K562 (cell line): Measurements from ENCODE around the gene ENHO.

Source experiments
- ATF4 ChIP-seq: fragments of 450-650 bp; formaldehyde crosslinking; IDR thresholded peaks from 2 replicates; pipeline ENCODE4 v1.4.0; 2022; ENCODE audit warnings: mild to moderate bottlenecking, moderate library complexity
- CREB1 ChIP-seq, 2 experiments: sonication (generic) in 1 of 2; formaldehyde crosslinking in 1 of 2; IDR thresholded peaks; 2 replicates each; pipeline versions ENCODE4 v1.6.1 to v1.8.0; 2012 to 2022; ENCODE audit warnings: inconsistent platforms in 1 of 2, mild to moderate bottlenecking in 1 of 2, missing genetic modification reagents in 1 of 2, moderate library complexity in 1 of 2
- CTCF ChIP-seq, 3 experiments: IDR thresholded peaks in 2 of 3; conservative IDR thresholded peaks in 1 of 3; 2 replicates each; pipeline ENCODE4 v1.5.1; 2011 to 2012; ENCODE audit warnings: low read length in 3 of 3, mild to moderate bottlenecking in 3 of 3, control low read depth in 2 of 3, improper control_type of control experiment in 1 of 3, inconsistent platforms in 1 of 3, low read depth in 1 of 3, mixed read lengths in 1 of 3, moderate library complexity in 1 of 3; ENCODE audit not compliant: insufficient read depth in 2 of 3
- HDAC2 ChIP-seq: fragments of 450-650 bp; IDR thresholded peaks from 2 replicates; pipeline ENCODE4 v1.6.1; 2016; ENCODE audit warnings: mild to moderate bottlenecking
- MYBL2 ChIP-seq, 2 experiments: fragments of 450-650 bp in 1 of 2; sonication (generic) in 1 of 2; formaldehyde crosslinking in 1 of 2; IDR thresholded peaks; 2 replicates each; pipeline versions ENCODE4 v1.6.1 to v1.8.1; 2017 to 2022; ENCODE audit warnings: borderline replicate concordance in 1 of 2, inconsistent platforms in 1 of 2, low read depth in 1 of 2, mild to moderate bottlenecking in 1 of 2, missing genetic modification reagents in 1 of 2, moderate library complexity in 1 of 2
- PHB2 ChIP-seq: fragments of 450-650 bp; IDR thresholded peaks from 2 replicates; pipeline ENCODE4 v1.6.1; 2017; ENCODE audit warnings: low read depth
- SPI1 ChIP-seq: IDR thresholded peaks from 2 replicates; pipeline ENCODE4 v1.6.1; 2011; ENCODE audit warnings: low read depth, low read length, control low read depth, borderline replicate concordance
- TOE1 ChIP-seq, 2 experiments: fragments of 450-650 bp in 1 of 2; sonication (generic) in 1 of 2; formaldehyde crosslinking in 1 of 2; IDR thresholded peaks; 2 replicates each; pipeline versions ENCODE4 v1.7.1 to v1.8.0; 2016 to 2022; ENCODE audit warnings: borderline replicate concordance in 2 of 2, mild to moderate bottlenecking in 2 of 2, antibody characterized with exemption in 1 of 2, inconsistent platforms in 1 of 2, low read depth in 1 of 2, missing genetic modification reagents in 1 of 2, moderate library complexity in 1 of 2
- ZBTB7A ChIP-seq: IDR thresholded peaks from 2 replicates; pipeline ENCODE4 v1.6.1; 2011; ENCODE audit warnings: low read depth, mild to moderate bottlenecking, low read length, moderate library complexity, borderline replicate concordance; ENCODE audit not compliant: control insufficient read depth
- ZNF644 ChIP-seq: fragments of 200-800 bp; sonication (Bioruptor generic); IDR thresholded peaks from 2 replicates; pipeline ENCODE4 v1.6.1; 2016; ENCODE audit warnings: low read depth, missing genetic modification characterization, missing compliant biosample characterization
- ZNF76 ChIP-seq: fragments of 250-450 bp; sonication (Bioruptor Pico); IDR thresholded peaks from 2 replicates; pipeline ENCODE4 v1.4.0; 2020; ENCODE audit warnings: mild to moderate bottlenecking, moderate library complexity, borderline replicate concordance

GRCh38 chr9:34566322-34566721 lies 43.5 kb upstream of the ENHO start:
- TF ChIP-seq CTCF (IDR thresholded peaks at IDR 0.05 in 2 of 3, conservative IDR thresholded peaks at IDR 0.05 in 1 of 3; ENCODE audit: insufficient read depth in 2 of 3, low read depth in 1 of 3, low read length in 3 of 3): no peak
- TF ChIP-seq PHB2: no peak
- no peak for TF ChIP-seq ZBTB7A
- TF ChIP-seq CREB1 (IDR thresholded peaks at IDR 0.05): no peak
- TF ChIP-seq CREB1 (CRISPR knock-in tag; IDR thresholded peaks at IDR 0.05): no peak
- no peak for TF ChIP-seq TOE1 (IDR thresholded peaks at IDR 0.05; ENCODE audit: borderline replicate concordance)
- no peak for TF ChIP-seq TOE1 (CRISPR knock-in tag; IDR thresholded peaks at IDR 0.05; ENCODE audit: borderline replicate concordance, low read depth)
- TF ChIP-seq ZNF644: no peak
- no peak for TF ChIP-seq HDAC2
- TF ChIP-seq SPI1: no peak
- TF ChIP-seq ATF4: no peak
- TF ChIP-seq ZNF76 (CRISPR knock-in tag): no peak
- TF ChIP-seq MYBL2 (IDR thresholded peaks at IDR 0.05; ENCODE audit: low read depth): no peak
- TF ChIP-seq MYBL2 (CRISPR knock-in tag; IDR thresholded peaks at IDR 0.05; ENCODE audit: borderline replicate concordance): no peak
